HK-2 (cell line): ENCODE measurements around the gene RRN3.
"Not testable (repeated sequence)": the region's sequence is repeated elsewhere in the genome, so short reads cannot be mapped to it uniquely, and the experiment has no call there.

ENCODE experiments used
- DNase-seq: peaks from one replicate; pipeline ENCODE4 v3.0.0-alpha.2; 2018; ENCODE audit not compliant: unreplicated experiment

RRN3 gene

GRCh38 chr16:15027503-15028344 is 66.3 kb downstream of the RRN3 start:
- not testable (repeated sequence) for DNase-seq

GRCh38 chr16:15027051-15027450 is 67.0 kb downstream of the RRN3 start:
- not testable (repeated sequence) for DNase-seq

- DNase-seq, result not testable (repeated sequence)
Observed at GRCh38 chr16:15025234-15025951, 68.7 kb downstream of the RRN3 start.

- DNase-seq, result not testable (repeated sequence)
Observed at GRCh38 chr16:15024858-15025199, 69.2 kb downstream of the RRN3 start.

- DNase-seq, result not testable (repeated sequence)
Observed at GRCh38 chr16:15023381-15024077, 70.5 kb downstream of the RRN3 start.

- DNase-seq, result peak; percentile 29
Observed at GRCh38 chr16:15022194-15022593, 71.9 kb downstream of the RRN3 start.

- DNase-seq, result not testable (repeated sequence)
Observed at GRCh38 chr16:15021429-15021828, 72.6 kb downstream of the RRN3 start.

- not testable (repeated sequence) for DNase-seq
Observed at GRCh38 chr16:15016951-15017580, 77.0 kb downstream of the RRN3 start.

- DNase-seq, result not testable (repeated sequence)
Observed at GRCh38 chr16:15016354-15016753, 77.7 kb downstream of the RRN3 start.

- not testable (repeated sequence) for DNase-seq
Observed at GRCh38 chr16:15015671-15016070, 78.4 kb downstream of the RRN3 start.

- DNase-seq, result not testable (repeated sequence)
Observed at GRCh38 chr16:15012941-15013340, 81.1 kb downstream of the RRN3 start.
